ENCODE measurements around the gene PA2G4.
"Not testable (repeated sequence)": the region's sequence is repeated elsewhere in the genome, so short reads cannot be mapped to it uniquely, and the experiment has no call there.

The PA2G4 gene

GRCh38 chr12:56104815-56105608 lies 653 bp downstream of the PA2G4 start:
- no peaks in the 10 kb centered on the region for H3K9me3 ChIP-seq
- peaks cover 16% of the 10 kb centered on the region; the same call in 1 of the 2 replicates for H3K4me1 ChIP-seq
- in situ Hi-C loops (cut with MboI; ENCODE audit: low sequenced_read_pairs) = loop anchor here (10.0 to 25.0 kb wide), 2 partner anchors 60 to 1818 kb away; partner anchors contain the start of genes CBX5, HNRNPA1 and RPS26
- H3K27me3 ChIP-seq (ENCODE audit: low read depth) = no peaks in the 10 kb centered on the region
- peak overlapping the region; percentile 89 for H3K4me3 ChIP-seq
- H3K36me3 ChIP-seq (replicated peaks) = peaks cover 48% of the 10 kb centered on the region
- DNase-seq (ENCODE audit: low spot score in 2 of 2) = peak in 1 of 2 experiments; percentile 42

DNA sequence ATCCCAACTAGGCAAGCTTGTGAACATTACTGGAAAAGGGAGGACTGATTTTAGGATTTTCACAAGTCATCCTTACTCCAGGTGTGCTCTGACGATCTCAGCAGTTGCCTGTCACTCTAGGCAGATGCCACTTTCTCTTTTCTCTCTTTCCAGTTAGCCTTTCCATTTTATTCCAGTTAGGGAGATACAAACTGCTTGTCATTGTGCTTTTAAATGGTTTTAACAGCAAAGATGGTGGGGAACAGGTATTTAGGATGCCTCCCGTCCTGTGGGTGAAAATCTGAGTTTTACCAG lies 1.2 kb downstream of the PA2G4 start:
- in situ Hi-C loops (cut with MboI; ENCODE audit: low sequenced_read_pairs) = loop anchor here (10.0 to 25.0 kb wide), 2 partner anchors 61 to 1818 kb away; partner anchors contain the start of genes CBX5, HNRNPA1 and RPS26
- Histone ChIP-seq H3K27me3 (ENCODE audit: low read depth) (no peaks in the 10 kb centered on the region), H3K4me1 (peaks cover 16% of the 10 kb centered on the region; the same call in 1 of the 2 replicates), H3K36me3 (replicated peaks) (peaks cover 53% of the 10 kb centered on the region), H3K9me3 (no peaks in the 10 kb centered on the region), H3K4me3 (peak overlapping the region; percentile 89)
- no peak for DNase-seq (ENCODE audit: low spot score in 2 of 2)

GRCh38 chr12:56107242-56107641 lies 2.9 kb downstream of the PA2G4 start:
- H3K27me3 ChIP-seq (ENCODE audit: low read depth) = no peaks in the 10 kb centered on the region
- H3K9me3 ChIP-seq = no peaks in the 10 kb centered on the region
- H3K4me3 ChIP-seq = no peak overlapping the region
- in situ Hi-C loops (cut with MboI; ENCODE audit: low sequenced_read_pairs) = loop anchor here (10.0 to 25.0 kb wide), 2 partner anchors 62 to 1820 kb away; partner anchors contain the start of genes CBX5, HNRNPA1 and RPS26
- H3K4me1 ChIP-seq = peaks cover 16% of the 10 kb centered on the region; the same call in 1 of the 2 replicates
- H3K36me3 ChIP-seq (replicated peaks) = peaks cover 70% of the 10 kb centered on the region
- no peak for DNase-seq (ENCODE audit: low spot score in 2 of 2)

DNA sequence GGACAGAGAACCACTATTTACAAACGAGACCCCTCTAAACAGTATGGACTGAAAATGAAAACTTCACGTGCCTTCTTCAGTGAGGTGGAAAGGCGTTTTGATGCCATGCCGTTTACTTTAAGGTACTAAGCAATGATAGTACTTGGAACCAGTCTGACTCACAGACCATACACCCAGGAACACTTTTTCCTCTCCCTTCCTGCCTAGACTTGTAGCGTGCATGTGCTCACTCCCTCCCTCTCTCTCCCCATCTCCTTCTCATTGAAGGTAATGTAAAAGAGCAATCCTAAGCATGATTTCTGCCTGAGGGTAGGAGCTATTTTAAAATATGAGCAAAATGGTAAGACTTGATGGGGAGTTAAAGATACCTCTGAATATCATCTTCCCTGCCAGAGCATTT lies 6.2 kb downstream of the PA2G4 start:
- peaks cover 81% of the 10 kb centered on the region for H3K36me3 ChIP-seq (replicated peaks)
- in situ Hi-C loops (cut with MboI; ENCODE audit: low sequenced_read_pairs) = loop anchor here (10.0 to 25.0 kb wide), 2 partner anchors 376 to 1823 kb away; partner anchors contain the start of genes CBX5 and HNRNPA1
- H3K27me3 ChIP-seq (ENCODE audit: low read depth) = no peaks in the 10 kb centered on the region
- no peak for DNase-seq (ENCODE audit: low spot score in 2 of 2)
- H3K4me1 ChIP-seq = peaks cover 13% of the 10 kb centered on the region
- H3K9me3 ChIP-seq = no peaks in the 10 kb centered on the region
- no peak overlapping the region for H3K4me3 ChIP-seq

DNA sequence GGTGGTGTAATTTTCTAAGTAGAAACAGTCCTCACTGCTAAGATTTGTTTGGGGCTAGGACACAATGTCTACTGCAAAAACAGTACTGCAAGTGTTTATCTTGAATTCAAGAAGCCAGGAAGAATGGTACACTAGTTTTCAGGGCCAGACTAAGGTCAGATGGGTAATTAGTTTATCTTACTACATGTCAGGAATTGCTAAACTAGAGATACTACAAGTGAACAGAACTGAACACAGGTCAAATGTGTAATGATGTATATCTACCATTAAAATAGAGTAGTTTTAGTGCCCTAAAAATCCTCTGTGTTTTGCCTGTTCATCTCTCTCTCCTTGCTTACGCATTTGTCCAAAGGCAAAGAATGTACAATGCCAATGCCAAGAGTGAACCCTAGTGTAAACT lies 9.7 kb downstream of the PA2G4 start:
- in situ Hi-C loops (cut with MboI; ENCODE audit: low sequenced_read_pairs) = loop anchor here (10.0 to 25.0 kb wide), 2 partner anchors 379 to 1827 kb away; partner anchors contain the start of genes CBX5 and HNRNPA1
- Histone ChIP-seq H3K27me3 (ENCODE audit: low read depth) (no peaks in the 10 kb centered on the region), H3K4me1 (peaks cover 5% of the 10 kb centered on the region; the same call in 1 of the 2 replicates), H3K36me3 (replicated peaks) (peaks cover 60% of the 10 kb centered on the region), H3K9me3 (no peaks in the 10 kb centered on the region), H3K4me3 (no peak overlapping the region)
- DNase-seq (ENCODE audit: low spot score in 2 of 2) = no peak

GRCh38 chr12:56115329-56115728 lies 11.0 kb downstream of the PA2G4 start:
- peaks cover 52% of the 10 kb centered on the region for H3K36me3 ChIP-seq (replicated peaks)
- no peak for DNase-seq (ENCODE audit: low spot score in 2 of 2)
- H3K4me3 ChIP-seq = peak overlapping the region; percentile 83
- in situ Hi-C loops (cut with MboI; ENCODE audit: low sequenced_read_pairs) = loop anchor here (5.0 to 25.0 kb wide), 3 partner anchors 72 to 1828 kb away; partner anchors contain the start of genes CBX5, HNRNPA1 and SMARCC2
- H3K4me1 ChIP-seq = peaks cover 12% of the 10 kb centered on the region
- no peaks in the 10 kb centered on the region for H3K9me3 ChIP-seq
- no peaks in the 10 kb centered on the region for H3K27me3 ChIP-seq (ENCODE audit: low read depth)

GRCh38 chr12:56116267-56117081 lies 12.1 kb downstream of the PA2G4 start, which contains the start of gene RPL41:
Gene RPL41, plus strand, starts transcription at chr12:56116633.
- in situ Hi-C loops (cut with MboI; ENCODE audit: low sequenced_read_pairs) = loop anchor here (5.0 to 25.0 kb wide), 3 partner anchors 71 to 1829 kb away; partner anchors contain the start of genes CBX5, HNRNPA1 and SMARCC2
- peak within 1 kb of the TSS; percentile 83 for H3K4me3 ChIP-seq
- H3K36me3 ChIP-seq (replicated peaks) = peaks cover 48% of the 10 kb centered on the region
- peak; percentile 83 to 93 for DNase-seq (ENCODE audit: low spot score in 2 of 2)
- H3K4me1 ChIP-seq = peaks cover 12% of the 10 kb centered on the region
- H3K9me3 ChIP-seq = no peaks in the 10 kb centered on the region
- H3K27me3 ChIP-seq (ENCODE audit: low read depth) = no peaks in the 10 kb centered on the region

DNA sequence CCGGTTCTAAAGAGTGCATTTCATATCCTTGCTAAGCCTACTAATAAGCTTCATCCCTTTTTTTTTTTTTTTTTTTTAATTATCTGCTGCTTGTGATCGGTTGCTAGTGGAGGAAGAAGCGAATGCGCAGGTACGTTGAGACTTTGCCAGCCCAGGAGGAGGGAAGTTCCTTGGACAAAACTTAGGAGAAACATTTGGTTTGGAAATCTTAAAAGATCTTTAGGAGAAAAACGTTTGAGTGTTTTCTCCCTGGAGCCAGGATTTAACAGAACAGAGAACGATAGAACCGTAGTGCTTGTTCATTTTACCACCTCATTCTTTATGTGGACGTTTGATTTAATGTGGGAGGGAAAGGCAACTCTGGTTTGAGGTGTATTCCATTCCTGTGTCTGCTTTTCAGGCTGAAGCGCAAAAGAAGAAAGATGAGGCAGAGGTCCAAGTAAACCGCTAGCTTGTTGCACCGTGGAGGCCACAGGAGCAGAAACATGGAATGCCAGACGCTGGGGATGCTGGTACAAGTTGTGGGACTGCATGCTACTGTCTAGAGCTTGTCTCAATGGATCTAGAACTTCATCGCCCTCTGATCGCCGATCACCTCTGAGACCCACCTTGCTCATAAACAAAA lies 12.8 kb downstream of the PA2G4 start:
- not testable (repeated sequence) for H3K9me3 ChIP-seq; DNase-seq (ENCODE audit: low spot score in 2 of 2); H3K27me3 ChIP-seq (ENCODE audit: low read depth)
- Histone ChIP-seq H3K36me3 (replicated peaks) (peaks cover 41% of the 10 kb centered on the region), H3K4me1 (peaks cover 12% of the 10 kb centered on the region), H3K4me3 (peak overlapping the region; percentile 83)
- in situ Hi-C loops (cut with MboI; ENCODE audit: low sequenced_read_pairs) = loop anchor here (5.0 to 25.0 kb wide), 3 partner anchors 70 to 1830 kb away; partner anchors contain the start of genes CBX5, HNRNPA1 and SMARCC2

DNA sequence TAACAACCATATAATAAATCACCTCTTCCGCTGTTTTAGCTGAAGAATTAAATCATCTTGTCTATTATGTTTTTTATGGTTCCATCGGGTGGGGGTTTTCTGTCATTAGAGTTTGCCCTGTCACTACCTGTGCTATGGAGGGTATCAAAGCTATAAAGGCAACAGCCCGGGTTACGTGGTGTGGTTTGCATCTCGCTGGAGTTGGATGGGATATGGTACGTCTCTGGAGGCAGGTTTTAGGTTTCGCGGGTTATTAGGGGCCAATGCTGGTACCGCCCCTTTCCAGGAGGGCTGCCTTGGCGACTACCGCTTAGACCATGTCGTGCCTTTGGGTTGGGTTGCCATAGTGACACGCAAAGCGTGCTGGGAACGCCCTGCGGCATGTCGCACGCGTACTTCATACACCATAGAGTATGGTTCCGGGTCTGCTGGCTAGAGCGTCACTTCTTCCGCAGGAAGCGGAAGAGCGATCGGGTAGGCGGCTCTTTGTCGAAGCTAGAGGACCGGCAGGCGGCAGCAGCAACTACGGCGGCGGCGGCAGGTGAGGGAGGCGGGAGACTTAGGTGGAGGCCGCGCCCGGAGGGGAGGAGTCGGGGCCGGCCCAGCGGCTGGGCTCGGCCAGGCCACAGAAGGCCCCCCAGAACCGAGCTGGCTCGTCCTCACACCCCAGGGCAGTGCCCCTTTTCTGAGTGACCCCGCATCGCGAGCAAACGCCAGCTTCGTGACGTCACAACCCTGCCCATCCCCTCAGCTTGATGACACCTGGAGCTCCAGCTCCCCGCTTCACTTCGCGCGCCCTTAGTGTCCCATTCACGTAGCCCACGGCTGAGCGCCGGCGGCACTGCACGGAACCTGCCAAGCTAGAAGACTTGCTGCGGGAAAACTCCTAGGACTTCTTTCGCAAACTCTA lies 13.7 kb downstream of the PA2G4 start, which contains the start of gene ZC3H10:
Gene ZC3H10, plus strand, starts transcription at position 489 of the 910 bp plus-strand sequence. CDS start 2,297 bp downstream, outside the sequence.
- no peaks in the 10 kb centered on the region for H3K9me3 ChIP-seq
- in situ Hi-C loops (cut with MboI; ENCODE audit: low sequenced_read_pairs) = loop anchor here (5.0 to 25.0 kb wide), 3 partner anchors 69 to 1831 kb away; partner anchors contain the start of genes CBX5, HNRNPA1 and SMARCC2
- peaks cover 33% of the 10 kb centered on the region for H3K36me3 ChIP-seq (replicated peaks)
- peak within 1 kb of the TSS; percentile 83 for H3K4me3 ChIP-seq
- H3K4me1 ChIP-seq = peaks cover 12% of the 10 kb centered on the region
- peak; percentile 97 to 99 for DNase-seq (ENCODE audit: low spot score in 2 of 2)
- H3K27me3 ChIP-seq (ENCODE audit: low read depth) = no peaks in the 10 kb centered on the region

DNA sequence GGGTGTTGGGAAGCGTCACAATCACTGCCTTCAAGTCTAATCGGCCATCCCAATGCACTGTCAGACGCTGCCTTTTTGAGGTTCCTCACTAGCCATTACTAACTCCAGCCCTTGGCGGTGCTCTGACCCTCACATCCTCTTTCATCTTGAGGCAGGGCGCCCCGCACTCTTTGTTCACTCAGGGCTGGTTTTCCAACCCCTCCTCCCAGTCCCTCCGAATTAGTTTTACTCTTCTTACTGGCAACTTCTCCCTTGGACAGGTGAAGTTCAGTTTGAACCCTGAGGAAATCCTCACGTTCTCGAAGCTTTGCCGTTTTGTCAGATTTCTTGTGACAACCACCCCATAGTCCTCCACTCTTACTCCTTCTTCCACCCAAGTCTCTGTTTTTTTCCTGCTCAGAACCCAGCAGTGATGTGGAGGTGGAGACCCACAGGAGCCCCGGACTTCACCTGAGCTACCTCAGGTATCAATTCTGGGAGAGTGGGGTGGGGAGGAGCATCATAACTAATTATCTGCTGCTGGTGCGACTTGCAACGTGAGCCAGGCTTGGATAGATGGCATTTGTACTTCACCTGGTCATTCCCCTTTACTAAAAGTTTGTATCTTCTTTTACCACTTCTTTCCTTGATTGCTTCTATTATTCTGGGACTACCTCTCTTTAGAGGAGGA lies 14.5 kb downstream of the PA2G4 start:
- no peaks in the 10 kb centered on the region for H3K9me3 ChIP-seq
- no peaks in the 10 kb centered on the region for H3K27me3 ChIP-seq (ENCODE audit: low read depth)
- DNase-seq (ENCODE audit: low spot score in 2 of 2) = no peak
- peaks cover 12% of the 10 kb centered on the region for H3K4me1 ChIP-seq
- H3K4me3 ChIP-seq = peak overlapping the region; percentile 83
- peaks cover 30% of the 10 kb centered on the region for H3K36me3 ChIP-seq (replicated peaks)
- in situ Hi-C loops (cut with MboI; ENCODE audit: low sequenced_read_pairs) = loop anchor here (5.0 to 25.0 kb wide), 3 partner anchors 68 to 1832 kb away; partner anchors contain the start of genes CBX5, HNRNPA1 and SMARCC2

DNA sequence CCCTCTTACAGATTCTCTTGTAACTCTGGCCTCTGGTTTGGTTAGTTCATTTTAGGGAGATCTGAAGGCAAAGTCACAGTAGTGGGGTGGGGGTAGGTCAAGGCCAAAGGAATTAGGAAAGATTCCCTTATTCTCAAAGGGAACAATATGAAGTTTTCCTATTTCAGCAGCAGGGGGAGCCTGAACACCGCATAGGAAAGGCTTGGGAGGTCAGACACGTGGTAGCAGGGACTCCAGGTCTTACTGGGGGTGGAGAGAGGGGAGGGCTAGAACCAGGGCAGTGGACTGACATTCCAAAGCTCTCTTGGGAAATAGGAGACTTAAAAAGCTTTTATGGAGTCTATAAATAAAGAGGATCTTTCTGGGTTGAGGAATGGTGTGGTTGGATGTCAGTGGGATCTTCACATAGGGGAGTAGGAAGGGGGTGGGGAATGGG lies 15.0 kb downstream of the PA2G4 start:
- in situ Hi-C loops (cut with MboI; ENCODE audit: low sequenced_read_pairs) = loop anchor here (5.0 to 25.0 kb wide), 3 partner anchors 68 to 1832 kb away; partner anchors contain the start of genes CBX5, HNRNPA1 and SMARCC2
- H3K4me3 ChIP-seq = peak overlapping the region; percentile 83
- no peaks in the 10 kb centered on the region for H3K9me3 ChIP-seq
- H3K27me3 ChIP-seq (ENCODE audit: low read depth) = no peaks in the 10 kb centered on the region
- DNase-seq (ENCODE audit: low spot score in 2 of 2) = peak; percentile 93 to 97
- H3K4me1 ChIP-seq = peaks cover 12% of the 10 kb centered on the region
- peaks cover 25% of the 10 kb centered on the region for H3K36me3 ChIP-seq (replicated peaks)

Data from HAP-1 (cell line).